PC-3 (cell line): ENCODE measurements around the gene PTGES2. TPM values are rescaled to one million over a fixed set of nuclear protein-coding genes. Genes with fewer than 3 reads are reported as not detected.
"Not testable (repeated sequence)": the region's sequence is repeated elsewhere in the genome, so short reads cannot be mapped to it uniquely, and the experiment has no call there.

Experiments
- ATAC-seq: fragments of 200-7000 bp; cut with Tn5 transposase; 2 replicates; pipeline ENCODE4 v1.9.1; 2020; ENCODE audit warnings: mild to moderate bottlenecking, moderate library complexity
- BruUV-seq: library from RNA; stranded (reverse); fragments of 400-500 nt; replicated peaks from 2 replicates; lab custom pipeline; 2021; lab: Mats Ljungman, UMichigan
- CTCF ChIA-PET: fragments of 300-600 bp; sonication (Branson Sonifier 250); formaldehyde crosslinking; loops from one replicate; lab custom pipeline; 2022; ENCODE audit warnings: antibody characterized with exemption; lab: Charles Lee
- POLR2A ChIA-PET: fragments of 300-600 bp; sonication (Branson Sonifier 250); formaldehyde crosslinking; loops from one replicate; lab custom pipeline; 2022; ENCODE audit warnings: antibody characterized with exemption; ENCODE audit not compliant: unreplicated experiment; lab: Charles Lee
- DNase-seq: peaks from one replicate; pipeline ENCODE4 v3.0.0-alpha.2; 2015
- H2AFZ ChIP-seq: fragments of 300-600 bp; sonication (generic); 2 replicates; pipeline ENCODE4 v1.6.0; 2016; ENCODE audit warnings: antibody characterized with exemption, low read length
- H3F3A ChIP-seq: fragments of 300-600 bp; sonication (generic); one replicate; pipeline ENCODE4 v1.6.0; 2017; ENCODE audit warnings: antibody characterized with exemption, low read length, control low read depth, mild to moderate bottlenecking; ENCODE audit not compliant: unreplicated experiment
- H3K27ac ChIP-seq: fragments of 300-600 bp; sonication (generic); 2 replicates; pipeline ENCODE4 v1.5.1; 2016; ENCODE audit warnings: mild to moderate bottlenecking, low read length
- H3K27me3 ChIP-seq: fragments of 300-600 bp; sonication (generic); 2 replicates; pipeline ENCODE4 v1.6.1; 2016; ENCODE audit warnings: low read length, mixed read lengths
- H3K36me3 ChIP-seq: fragments of 300-600 bp; sonication (generic); 2 replicates; pipeline ENCODE4 v1.6.1; 2016; ENCODE audit warnings: low read depth, mixed run types, low read length, mixed read lengths
- H3K4me1 ChIP-seq: fragments of 300-600 bp; sonication (generic); 2 replicates; pipeline ENCODE4 v1.5.1; 2016; ENCODE audit warnings: low read length; ENCODE audit not compliant: insufficient read depth
- H3K4me2 ChIP-seq: fragments of 300-600 bp; sonication (generic); 2 replicates; pipeline ENCODE4 v1.6.0; 2016; ENCODE audit warnings: low read length
- H3K4me3 ChIP-seq: fragments of 300-600 bp; sonication (generic); 2 replicates; pipeline ENCODE4 v1.5.1; 2016; ENCODE audit warnings: mild to moderate bottlenecking, low read length, mixed read lengths
- H3K79me2 ChIP-seq: fragments of 300-600 bp; sonication (generic); 2 replicates; pipeline ENCODE4 v1.6.1; 2017; ENCODE audit warnings: low read length, mixed read lengths
- H3K9ac ChIP-seq: fragments of 300-600 bp; sonication (generic); 2 replicates; pipeline ENCODE4 v1.6.0; 2016; ENCODE audit warnings: mild to moderate bottlenecking, low read length
- H3K9me2 ChIP-seq: fragments of 300-600 bp; sonication (generic); replicated peaks from 2 replicates; pipeline ENCODE4 v1.6.1; 2016; ENCODE audit warnings: mixed run types, low read length, mixed read lengths
- H3K9me3 ChIP-seq: fragments of 300-600 bp; sonication (generic); 2 replicates; pipeline ENCODE4 v1.6.1; 2016; ENCODE audit warnings: low read length, mixed read lengths
- H4K20me1 ChIP-seq: fragments of 300-600 bp; sonication (generic); 2 replicates; pipeline ENCODE4 v1.6.1; 2016; ENCODE audit warnings: low read length, mixed read lengths
- CTCF ChIP-seq: fragments of 300-600 bp; sonication (generic); conservative IDR thresholded peaks from 2 replicates; pipeline ENCODE4 v1.5.1; 2017; ENCODE audit warnings: antibody characterized with exemption, low read depth, mild to moderate bottlenecking, low read length
- EZH2 ChIP-seq: fragments of 300-600 bp; sonication (generic); IDR thresholded peaks from one replicate; pipeline ENCODE4 v1.6.1; 2017; ENCODE audit warnings: antibody characterized with exemption, mild to moderate bottlenecking, low read length; ENCODE audit not compliant: unreplicated experiment
- EZH2phosphoT487 ChIP-seq: fragments of 300-600 bp; sonication (generic); IDR thresholded peaks from 2 replicates; pipeline ENCODE4 v1.6.1; 2018; ENCODE audit warnings: mild to moderate bottlenecking, antibody characterized with exemption, low read length, borderline replicate concordance
- intact Hi-C: fragments of 100-400 bp; cut with micrococcal nuclease; formaldehyde crosslinking; loops from 2 replicates; pipeline ENCODE4 v1.9.0; 2023
- total RNA-seq: library from RNA; depleted of rRNA; stranded (reverse); fragments of >200 nt; gene quantifications from 2 replicates; pipeline ENCODE4 v1.2.3, GENCODE V29; 2014

PTGES2 gene
- total RNA-seq, 1 experiment from 2014 or later, result 258 TPM

GRCh38 chr9:128138001-128138400, 10.5 kb upstream of the PTGES2 start:
- intact Hi-C loops, result no loop called here
- no peaks in the 10 kb centered on the region for H3F3A ChIP-seq
- peaks cover 14% of the 10 kb centered on the region for H3K4me1 ChIP-seq
- ChIA-PET POLR2A (no interaction called here), CTCF (no interaction called here)
- no peaks in the 10 kb centered on the region for H3K27me3 ChIP-seq
- TF ChIP-seq EZH2, result no peak
- TF ChIP-seq EZH2phosphoT487, result no peak
- no peak for TF ChIP-seq CTCF
- H3K79me2 ChIP-seq, result no peaks in the 10 kb centered on the region
- no peak overlapping the region for H3K4me3 ChIP-seq
- H3K9me2 ChIP-seq, result no peaks in the 10 kb centered on the region
- ATAC-seq, result peak; percentile 50; the same call in 1 of the 2 replicates
- no peaks in the 10 kb centered on the region for H4K20me1 ChIP-seq
- H3K4me2 ChIP-seq, result no peak overlapping the region
- no peak overlapping the region for H3K9ac ChIP-seq
- no peaks in the 10 kb centered on the region for H3K9me3 ChIP-seq
- no TSS peak for BruUV-seq
- peak overlapping the region; percentile 57 for H3K27ac ChIP-seq
- DNase-seq, result no peak
- no peaks in the 10 kb centered on the region for H3K36me3 ChIP-seq
- H2AFZ ChIP-seq, result no peak overlapping the region

- no TSS peak for BruUV-seq
- Histone ChIP-seq H3K4me2 (no peak overlapping the region), H3K9me2 (no peaks in the 10 kb centered on the region), H3K79me2 (no peaks in the 10 kb centered on the region), H3K4me3 (no peak overlapping the region), H3K4me1 (peaks cover 7% of the 10 kb centered on the region), H3K27ac (peak overlapping the region; percentile 57), H3F3A (no peaks in the 10 kb centered on the region), H3K27me3 (no peaks in the 10 kb centered on the region), H3K36me3 (no peaks in the 10 kb centered on the region), H4K20me1 (no peaks in the 10 kb centered on the region), H2AFZ (no peak overlapping the region), H3K9ac (no peak overlapping the region; the same call in 1 of the 2 replicates), H3K9me3 (no peaks in the 10 kb centered on the region)
- DNase-seq, result peak; percentile 63
- ChIA-PET POLR2A (no interaction called here), CTCF (interaction anchor here (0.6 kb wide), 1 partner anchor 14 kb away, joined by 6 read pairs; no protein-coding TSS in a partner anchor)
- TF ChIP-seq EZH2 (no peak), CTCF (no peak), EZH2phosphoT487 (no peak)
- intact Hi-C loops, result no loop called here
- ATAC-seq, result peak; percentile 48
These were observed 9.6 kb upstream of the PTGES2 start for GRCh38 chr9:128136816-128137793.

GRCh38 chr9:128135561-128135960, 8.0 kb upstream of the PTGES2 start:
- not testable (repeated sequence) for BruUV-seq

GRCh38 chr9:128132139-128132538, 4.6 kb upstream of the PTGES2 start:
- ATAC-seq, CTCF ChIA-PET, H3K4me2 ChIP-seq, H3K27me3 ChIP-seq, H4K20me1 ChIP-seq, H3K4me1 ChIP-seq, H3K36me3 ChIP-seq, H3K9me3 ChIP-seq, H3K9me2 ChIP-seq, H3F3A ChIP-seq, H3K9ac ChIP-seq, BruUV-seq, H3K4me3 ChIP-seq, intact Hi-C loops, H2AFZ ChIP-seq, H3K27ac ChIP-seq, POLR2A ChIA-PET, DNase-seq: not testable (repeated sequence)
- peaks cover 10% of the 10 kb centered on the region for H3K79me2 ChIP-seq

More at GRCh38 chr9:128135561-128135960, 8.0 kb upstream of the PTGES2 start:
- ATAC-seq, H3K4me3 ChIP-seq, DNase-seq, H2AFZ ChIP-seq, H4K20me1 ChIP-seq, intact Hi-C loops, H3K27ac ChIP-seq, CTCF ChIA-PET, H3K79me2 ChIP-seq, H3K4me1 ChIP-seq, H3K9me3 ChIP-seq, H3F3A ChIP-seq, H3K9me2 ChIP-seq, H3K27me3 ChIP-seq, POLR2A ChIA-PET, H3K9ac ChIP-seq, H3K4me2 ChIP-seq, H3K36me3 ChIP-seq: not testable (repeated sequence)

GRCh38 chr9:128131346-128131745, 3.8 kb upstream of the PTGES2 start:
- not testable (repeated sequence) for H3F3A ChIP-seq

More at GRCh38 chr9:128131346-128131745, 3.8 kb upstream of the PTGES2 start:
- BruUV-seq, H3K27me3 ChIP-seq, CTCF ChIA-PET, H3K27ac ChIP-seq, POLR2A ChIA-PET, H4K20me1 ChIP-seq, H3K36me3 ChIP-seq, intact Hi-C loops, H3K9me2 ChIP-seq, H3K4me2 ChIP-seq, DNase-seq, H3K4me3 ChIP-seq, ATAC-seq, H3K4me1 ChIP-seq, H2AFZ ChIP-seq, H3K9me3 ChIP-seq, H3K9ac ChIP-seq: not testable (repeated sequence)
- H3K79me2 ChIP-seq, result peaks cover 18% of the 10 kb centered on the region
